HG03558 (cell line): Measurements from ENCODE around the gene HEXD.

Experiments
- ATAC-seq: cut with Tn5 transposase; IDR thresholded peaks from one replicate; pipeline ENCODE4 v1.9.1; 2021; ENCODE audit warnings: moderate number of reproducible peaks; ENCODE audit not compliant: unreplicated experiment; ENCODE audit errors: extremely low read depth

The HEXD gene

DNA sequence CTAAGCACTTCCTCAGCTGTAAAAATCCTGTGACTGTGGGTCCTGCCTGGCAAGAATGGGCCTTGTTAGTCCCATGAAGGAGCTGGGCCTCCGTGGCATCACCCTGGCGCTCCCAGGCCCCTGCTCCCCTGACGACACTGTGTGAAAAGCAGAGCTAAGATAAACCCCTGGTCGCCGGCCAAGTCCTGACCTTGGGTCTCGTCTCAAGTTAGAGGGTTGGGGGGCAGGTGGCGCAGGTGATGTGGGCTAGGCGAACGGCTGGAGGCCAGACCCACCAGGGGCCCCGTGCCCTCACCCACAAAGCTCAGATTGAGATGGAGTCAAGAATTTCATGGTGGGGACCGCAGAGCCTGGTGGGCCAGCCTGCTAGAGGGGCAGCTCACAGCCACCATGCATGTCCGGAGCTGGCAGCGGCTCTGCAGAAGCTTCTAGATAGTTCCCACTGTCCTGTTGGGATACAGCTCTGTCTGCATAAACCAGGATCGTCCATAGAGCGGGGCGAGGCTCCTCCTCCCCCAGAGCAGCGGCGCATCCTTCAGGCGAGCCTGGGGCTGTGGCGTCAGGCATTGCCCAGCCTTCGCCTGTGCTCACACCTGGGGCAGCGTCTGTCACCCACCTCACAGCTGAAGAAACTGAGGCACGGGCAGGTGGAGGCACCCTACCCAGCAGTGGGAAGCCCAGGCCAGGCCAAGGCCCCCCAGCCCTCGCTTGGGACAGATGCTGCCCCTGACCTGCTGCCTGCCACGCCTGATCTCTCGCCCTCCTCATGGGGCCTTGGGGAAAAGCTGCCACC is 20.4 kb downstream of the HEXD start:
- ATAC-seq: no peak

DNA sequence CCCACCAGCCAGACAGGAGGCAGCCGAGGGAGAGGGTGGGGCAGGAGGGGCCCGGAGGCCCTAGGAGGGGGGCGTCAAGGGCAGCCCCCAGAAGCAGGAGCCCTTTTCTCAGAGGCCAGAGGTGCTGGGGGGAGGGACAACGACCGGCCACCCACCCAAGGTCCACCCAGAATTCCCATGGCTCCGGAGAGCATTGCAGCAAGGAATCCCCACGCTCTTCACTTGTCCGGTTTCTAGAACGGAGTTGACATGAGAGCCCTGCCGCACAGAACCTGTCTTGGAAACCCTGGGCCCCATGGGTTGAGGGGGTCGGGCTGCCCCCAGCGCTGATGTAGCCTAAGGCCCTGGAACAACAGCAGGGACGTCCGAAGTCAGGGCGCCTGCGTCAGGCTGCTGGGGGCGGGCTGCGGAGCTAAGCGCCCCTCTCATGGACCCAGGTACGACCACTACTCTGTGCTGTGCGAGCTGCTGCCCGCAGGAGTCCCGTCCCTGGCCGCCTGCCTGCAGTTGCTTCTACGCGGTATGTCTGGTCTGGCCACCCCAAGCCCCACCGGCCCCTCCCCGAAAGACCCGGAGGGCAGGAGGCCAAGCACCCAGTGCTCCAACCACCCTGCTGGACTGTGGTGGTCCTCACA is 21.2 kb downstream of the HEXD start:
- no peak for ATAC-seq

DNA sequence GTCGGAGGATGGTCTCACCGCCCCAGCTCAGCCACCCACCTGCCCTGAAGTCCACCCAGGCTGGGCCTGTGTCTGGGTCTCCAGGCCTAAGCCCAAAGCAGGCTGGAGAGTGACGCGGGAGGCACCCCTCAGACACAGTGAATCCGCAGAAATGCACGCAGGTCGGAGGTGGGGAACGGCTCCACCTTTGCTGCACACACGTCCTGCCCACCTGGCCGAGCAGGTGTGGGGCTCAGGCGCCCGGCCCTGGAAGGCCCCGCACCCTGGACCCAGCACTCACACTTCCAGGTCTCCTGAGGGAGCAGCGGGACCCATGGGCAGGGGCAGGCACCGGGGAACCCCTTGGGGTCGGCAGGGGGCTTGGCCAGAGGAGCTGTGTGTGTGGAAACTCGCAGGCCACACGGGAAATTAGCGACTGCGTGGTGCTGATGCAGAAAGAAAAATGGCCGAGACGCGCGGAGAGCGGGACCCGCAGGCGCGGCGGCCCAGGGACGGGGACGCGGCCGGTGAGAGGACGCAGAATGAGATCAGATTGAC is 21.8 kb downstream of the HEXD start:
- no peak for ATAC-seq

DNA sequence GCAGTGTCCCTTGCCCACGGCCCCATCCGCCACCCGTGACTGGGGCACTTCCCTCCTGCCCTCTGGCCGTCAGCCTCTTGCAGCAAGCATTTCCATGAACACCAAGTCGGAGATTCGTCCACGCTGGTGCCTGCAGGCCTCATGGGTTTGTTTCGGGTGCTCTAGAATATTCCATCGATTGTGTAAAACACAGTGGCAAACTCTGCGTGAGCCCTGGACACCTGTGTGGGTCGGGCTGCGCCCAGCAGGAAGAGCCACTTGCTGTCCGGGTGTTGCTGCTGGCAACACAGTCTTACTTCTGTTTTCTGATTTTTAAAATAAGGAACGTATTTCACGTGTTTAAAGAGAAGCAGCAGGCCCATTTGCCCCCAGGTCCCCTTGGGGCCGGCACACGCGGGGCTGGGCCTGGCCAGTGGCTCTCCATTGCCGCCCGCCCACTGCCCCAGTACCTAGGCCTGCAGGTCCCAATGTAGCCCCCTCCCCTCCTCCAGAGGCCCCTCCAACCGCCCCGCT is 22.4 kb downstream of the HEXD start:
- ATAC-seq: no peak

DNA sequence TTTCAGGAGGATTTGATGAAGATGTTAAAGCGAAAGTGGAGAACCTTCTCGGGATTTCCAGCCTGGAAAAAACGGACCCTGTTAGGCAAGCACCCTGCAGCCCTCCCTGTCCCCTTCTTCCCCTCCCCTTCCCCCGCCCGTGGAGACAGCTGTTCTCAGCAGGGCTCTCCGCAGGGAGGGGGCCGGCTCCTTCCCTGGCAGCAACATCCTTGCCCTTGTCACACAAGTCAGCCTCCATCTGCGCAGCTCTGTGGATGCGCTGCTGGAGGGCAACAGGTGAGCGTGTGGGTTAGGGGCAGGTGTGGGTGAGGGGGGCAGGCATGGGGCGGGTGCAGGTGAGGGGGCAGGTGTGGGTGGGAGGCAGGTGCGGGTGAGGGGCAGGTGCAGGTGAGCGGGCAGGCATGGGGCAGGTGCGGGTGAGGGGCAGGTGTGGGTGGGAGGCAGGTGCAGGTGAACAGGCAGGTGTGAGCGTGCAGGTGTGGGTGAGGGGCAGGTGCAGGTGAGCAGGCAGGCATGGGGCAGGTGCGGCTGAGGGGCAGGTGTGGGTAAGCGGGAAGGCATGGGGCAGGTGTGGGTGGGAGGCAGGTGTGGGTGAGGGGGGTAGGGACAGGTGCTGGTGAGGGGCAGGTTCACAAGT is 23.0 kb downstream of the HEXD start:
- ATAC-seq: no peak

DNA sequence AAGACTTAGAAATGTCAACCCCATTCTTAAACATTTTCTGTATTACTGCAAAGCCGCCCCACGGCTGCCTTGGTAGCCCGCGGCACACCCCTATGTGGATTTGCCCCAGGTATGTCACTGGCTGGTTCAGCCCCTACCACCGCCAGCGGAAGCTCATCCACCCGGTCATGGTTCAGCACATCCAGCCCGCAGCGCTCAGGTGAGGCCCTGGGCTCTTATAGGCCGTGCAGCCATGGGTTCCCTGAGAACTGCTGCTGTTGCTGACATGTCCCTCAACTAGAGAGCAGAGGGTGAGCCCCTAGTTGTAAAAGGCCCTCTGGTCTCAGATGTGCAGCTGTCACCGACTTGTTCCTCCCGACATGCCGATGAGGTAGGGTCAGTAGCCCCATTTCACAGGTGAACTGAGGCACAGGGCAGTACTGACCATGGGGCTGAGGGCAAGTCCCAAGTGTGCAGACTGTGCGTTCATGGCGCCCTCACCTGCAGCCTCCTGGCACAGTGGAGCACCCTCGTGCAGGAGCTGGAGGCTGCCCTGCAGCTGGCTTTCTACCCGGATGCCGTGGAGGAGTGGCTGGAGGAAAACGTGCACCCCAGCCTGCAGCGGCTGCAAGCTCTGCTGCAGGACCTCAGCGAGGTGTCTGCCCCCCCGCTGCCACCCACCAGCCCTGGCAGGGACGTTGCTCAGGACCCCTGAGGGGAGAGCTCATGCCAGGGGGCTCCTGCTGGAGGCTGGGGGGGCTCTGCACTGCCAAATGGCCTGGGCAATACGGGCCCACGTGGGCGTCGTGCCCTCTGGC is 23.7 kb downstream of the HEXD start:
- ATAC-seq: no peak

DNA sequence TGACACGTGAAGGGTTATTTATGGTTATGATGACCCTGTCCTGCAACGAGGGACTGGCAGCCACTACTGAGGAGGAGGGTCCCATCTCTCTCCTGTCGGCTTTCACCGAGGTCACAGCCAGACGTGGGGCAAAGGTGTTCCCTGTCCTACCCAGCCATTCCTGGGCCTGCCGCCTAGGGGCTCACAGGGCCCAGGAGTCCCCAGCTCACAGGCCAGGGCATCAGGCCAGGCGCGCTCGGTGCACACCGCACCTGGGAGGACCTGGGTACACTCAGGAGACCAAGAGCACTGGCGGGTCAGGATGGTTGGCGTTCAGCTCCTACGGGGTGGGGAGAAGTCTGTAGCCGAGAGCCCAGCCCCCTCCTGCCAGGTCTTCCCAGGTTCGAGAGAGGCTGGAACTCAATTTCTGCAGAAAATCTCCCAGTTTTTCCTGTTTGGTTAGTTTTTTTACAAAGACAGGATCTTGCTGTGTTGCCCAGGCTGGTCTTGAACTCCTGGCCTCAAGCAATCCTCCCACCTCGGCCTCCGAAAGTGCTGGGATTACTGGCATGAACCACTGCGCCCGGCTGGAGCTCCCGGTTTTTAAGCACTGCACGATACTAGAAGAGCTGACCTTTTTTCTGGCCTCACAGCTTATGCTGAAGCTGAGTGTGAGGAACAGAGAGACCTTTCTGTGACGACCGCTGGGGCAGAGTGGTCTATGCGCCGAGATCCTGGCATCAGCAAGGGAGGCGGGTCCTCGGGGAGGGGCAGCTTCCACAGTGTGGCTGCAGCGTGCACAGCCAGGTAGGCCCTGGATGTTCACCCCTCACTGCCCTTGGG is 24.7 kb downstream of the HEXD start:
- no peak for ATAC-seq

DNA sequence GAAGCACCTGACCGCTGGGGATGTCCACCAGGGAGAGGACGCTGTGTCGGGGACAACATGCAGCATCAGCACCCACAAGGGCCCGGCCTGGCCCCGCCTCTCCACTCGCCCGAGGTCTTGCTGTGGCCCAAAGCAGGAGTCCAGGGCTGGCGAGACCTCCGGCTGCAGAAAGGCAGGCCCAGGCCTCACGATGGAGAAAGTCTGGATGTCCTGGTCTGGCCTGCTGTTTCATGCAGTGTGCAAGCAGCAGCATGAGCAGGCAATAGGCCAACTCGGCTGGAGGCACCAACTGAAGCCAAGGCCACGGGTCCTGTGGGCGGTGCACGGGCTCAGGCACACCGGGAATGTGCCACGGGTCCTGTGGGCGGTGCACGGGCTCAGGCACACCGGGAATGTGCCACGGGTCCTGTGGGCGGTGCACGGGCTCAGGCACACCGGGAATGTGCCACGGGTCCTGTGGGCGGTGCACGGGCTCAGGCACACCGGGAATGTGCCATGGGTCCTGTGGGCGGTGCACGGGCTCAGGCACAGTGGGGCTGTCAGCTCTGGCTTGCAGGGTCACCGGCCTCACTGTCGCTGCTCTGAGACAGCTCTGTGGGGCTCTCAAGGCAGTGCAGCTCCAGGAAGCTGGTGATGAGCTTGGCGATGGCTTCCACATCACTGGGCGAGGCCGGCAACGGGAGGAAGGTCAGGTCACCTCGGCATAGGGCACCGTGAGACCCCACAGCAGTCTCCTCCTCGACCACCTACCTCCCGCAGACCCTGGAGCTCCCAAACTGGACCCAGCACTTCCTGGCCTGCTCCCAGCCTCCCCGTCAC is 25.5 kb downstream of the HEXD start:
- no peak for ATAC-seq

DNA sequence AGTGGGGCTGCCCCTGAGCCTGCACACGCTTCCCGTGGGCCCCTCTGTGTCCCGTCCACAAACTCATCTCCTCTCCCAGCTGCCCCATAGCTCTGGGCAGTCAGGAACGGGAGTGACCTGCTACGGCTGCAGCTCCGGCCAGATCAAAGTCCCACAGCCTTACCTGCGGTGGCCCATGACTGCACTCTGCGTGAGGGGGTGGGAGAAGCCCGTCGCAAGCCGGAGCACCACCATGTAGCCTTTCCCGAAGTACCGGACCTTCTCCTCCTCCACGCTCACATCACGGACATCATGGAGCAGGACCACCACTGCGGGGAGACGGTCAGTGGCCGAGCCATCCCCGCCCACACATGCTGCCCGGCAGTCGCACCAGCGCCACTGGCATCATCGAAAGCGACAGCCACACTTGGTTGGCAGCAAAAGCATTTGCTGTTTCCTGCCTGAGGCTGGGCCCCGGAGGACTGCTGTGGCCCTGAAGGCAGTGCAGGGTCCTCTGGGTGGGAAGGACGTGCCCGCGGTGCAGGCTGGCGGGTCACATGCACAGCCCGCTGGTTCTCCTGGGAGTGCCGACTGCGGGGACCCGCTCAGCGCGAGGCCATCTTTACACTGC is 26.2 kb downstream of the HEXD start:
- ATAC-seq: no peak

DNA sequence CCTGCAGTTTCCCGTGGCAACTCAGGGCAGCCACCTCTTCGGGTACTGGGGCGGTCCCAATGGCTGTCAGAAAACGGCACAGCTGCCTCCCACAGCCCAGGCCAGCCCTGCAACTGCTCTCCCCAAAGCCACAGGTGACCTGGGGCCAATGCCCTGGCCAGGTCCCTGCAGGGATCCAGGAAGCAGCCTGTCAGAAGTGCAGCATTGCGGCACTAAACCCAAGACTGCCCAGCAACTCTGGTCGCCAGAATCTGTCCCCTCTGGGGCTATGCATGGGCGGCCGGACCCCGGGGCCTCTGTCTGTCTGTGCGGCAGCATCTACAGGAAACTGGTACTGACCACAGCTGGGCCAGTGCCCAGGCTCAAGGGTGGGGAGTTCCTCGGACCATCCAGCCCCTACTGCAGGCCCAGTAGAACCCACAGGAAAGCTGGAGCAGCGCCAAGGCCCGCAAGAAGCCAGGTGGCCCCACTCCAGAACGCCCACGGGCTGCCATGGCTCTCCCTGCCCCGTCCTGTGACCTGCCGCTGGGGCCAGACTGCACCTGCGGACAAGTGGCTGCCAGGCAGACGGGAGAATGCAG is 26.9 kb downstream of the HEXD start:
- ATAC-seq: no peak

DNA sequence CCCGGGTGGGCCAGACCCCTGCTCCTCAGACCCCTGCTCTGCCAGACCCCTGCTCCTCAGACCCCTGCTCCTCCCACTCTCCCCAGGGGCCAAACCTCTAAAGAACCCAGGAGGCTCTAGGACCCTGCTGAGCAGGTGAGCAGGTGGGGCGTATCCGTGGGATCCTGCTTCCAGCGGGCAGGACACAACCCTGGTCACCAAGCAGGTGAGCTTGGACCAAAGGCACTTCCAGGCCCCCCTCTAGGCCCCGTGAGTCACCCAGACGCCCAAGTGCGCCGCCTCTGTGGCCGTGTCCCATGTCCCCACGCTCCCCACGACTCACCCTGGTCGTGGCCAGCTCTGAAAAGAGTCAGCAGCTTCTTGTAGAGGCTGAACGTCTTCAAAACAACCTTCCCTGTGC is 27.4 kb downstream of the HEXD start:
- ATAC-seq: no peak

DNA sequence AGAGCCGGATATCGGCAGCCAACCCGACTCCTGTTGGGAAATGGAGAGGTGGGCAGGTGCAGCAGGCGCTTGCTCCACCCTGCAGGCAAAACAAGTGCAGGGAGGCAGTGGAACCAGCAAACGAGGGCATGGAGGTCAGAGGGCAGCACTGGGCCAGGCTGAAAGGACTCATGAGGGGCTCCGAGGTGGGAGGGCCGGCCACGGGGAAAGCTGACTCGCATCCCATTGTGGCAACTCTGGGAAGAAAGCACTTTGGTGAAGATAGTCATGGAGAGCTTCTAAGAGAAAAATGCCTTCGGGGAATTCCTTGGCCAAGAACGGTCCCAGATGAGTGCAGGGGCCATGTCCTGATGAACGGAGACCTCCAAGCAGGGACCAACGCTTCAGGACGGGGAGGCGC is 28.0 kb downstream of the HEXD start:
- no peak for ATAC-seq

DNA sequence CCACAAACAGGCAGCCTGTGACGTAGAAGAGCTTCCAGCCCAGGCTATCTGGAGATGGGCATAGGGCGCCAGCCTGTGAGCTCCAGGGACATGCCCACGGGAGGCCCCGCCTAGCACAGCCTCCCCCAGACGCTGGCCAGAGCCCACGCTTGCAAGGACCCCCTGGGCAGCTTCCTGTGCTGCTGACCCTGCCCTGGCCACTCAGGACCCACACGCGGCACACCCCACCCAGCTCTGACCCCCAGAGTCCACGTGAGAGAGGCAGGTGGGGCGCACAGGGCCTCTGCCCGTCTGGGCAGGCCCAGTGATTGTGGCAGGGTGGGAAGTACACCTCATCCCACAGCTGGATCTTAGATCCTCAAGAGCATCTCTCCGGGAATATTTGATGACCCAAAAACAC is 28.5 kb downstream of the HEXD start:
- ATAC-seq: no peak

DNA sequence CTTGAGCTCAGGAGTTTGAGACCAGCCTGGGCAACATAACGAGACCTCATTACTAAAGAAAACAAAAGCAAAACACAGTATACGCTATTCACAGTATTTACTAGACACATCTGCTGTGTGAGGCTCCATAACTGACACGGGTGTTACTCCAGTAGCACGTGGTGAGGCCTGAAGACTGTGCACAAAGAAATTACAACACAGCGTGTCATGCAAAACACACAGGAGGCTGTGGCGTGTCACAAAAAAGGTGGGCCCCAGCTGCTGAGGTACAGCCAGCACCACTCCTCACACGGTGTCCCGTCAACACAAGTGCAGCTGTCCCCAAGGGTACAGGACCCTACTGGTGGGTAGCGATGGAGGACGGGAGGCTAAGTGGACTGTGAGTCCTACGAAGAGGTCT is 29.7 kb downstream of the HEXD start:
- no peak for ATAC-seq

DNA sequence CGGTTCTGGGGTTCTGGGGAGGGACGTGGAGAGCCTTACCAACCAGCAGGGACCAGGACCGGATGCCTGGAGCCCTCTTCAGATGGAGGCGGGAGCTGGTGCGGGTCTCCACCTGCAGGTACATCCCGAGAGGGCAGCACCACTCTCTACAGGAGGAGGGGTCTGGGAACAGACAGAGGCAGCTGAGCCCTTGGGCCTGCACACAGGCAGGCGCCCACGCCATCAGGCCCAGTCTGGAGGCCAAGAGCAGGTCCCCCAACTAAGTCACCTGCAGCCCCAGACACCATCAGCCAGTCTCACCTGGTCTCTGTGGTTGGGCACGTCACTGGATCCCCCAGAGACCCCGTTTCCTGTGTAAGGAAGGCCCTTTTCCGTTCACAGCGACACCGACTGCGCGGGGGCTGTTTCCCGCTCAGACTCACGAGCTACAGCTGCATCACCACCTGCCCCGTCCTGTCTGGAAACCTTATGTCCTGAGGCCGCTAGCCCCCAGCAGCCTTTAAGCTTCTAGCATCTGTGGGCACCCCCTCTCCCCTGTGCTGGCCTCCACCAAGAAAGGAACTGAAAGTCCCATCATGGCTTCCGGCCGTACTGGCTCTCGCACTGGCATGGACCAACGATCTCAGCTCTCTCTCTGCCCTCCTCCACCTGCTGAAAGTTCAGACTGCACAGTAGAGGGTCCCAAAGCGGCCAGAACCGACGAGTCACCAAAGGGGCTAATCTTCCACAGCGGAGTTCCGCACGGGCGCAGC is 31.2 kb downstream of the HEXD start:
- ATAC-seq: no peak

DNA sequence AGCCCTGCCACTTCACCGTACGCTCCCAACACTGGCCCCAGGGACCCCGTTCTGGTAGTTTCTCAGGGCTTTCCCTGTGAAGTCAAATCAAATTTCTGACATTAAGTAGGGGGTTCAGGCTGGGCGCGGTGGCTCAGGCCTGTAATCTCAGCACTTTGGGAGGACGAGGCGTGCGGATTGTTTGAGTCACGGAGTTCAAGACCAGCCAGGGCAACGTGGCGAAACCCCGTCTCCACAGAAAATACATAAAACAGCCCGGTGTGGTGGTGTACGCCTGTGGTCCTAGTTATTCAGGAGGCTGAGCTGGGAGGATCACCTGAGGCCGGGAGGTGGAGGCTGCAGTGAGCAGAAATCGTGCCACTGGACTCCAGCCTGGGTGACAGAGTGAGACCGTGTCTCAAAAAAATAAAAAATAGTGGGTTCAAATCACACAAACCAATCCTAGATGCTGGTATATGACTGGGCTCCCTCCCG is 31.8 kb downstream of the HEXD start:
- no peak for ATAC-seq
